Endothelial cell of umbilical vein (primary cell): ENCODE data around the gene RAB3D. TPM values are rescaled to one million over a fixed set of nuclear protein-coding genes. Genes with fewer than 3 reads are reported as not detected.

Experiments used
- BruUV-seq: library from RNA; stranded (reverse); fragments of 400-500 nt; replicated peaks from 2 replicates; lab custom pipeline; 2021; lab: Mats Ljungman, UMichigan
- CTCF ChIA-PET: fragments of 300-600, 350-600 bp; sonication (Branson Sonifier 250); formaldehyde crosslinking; loops from one replicate; lab custom pipeline; 2021; ENCODE audit warnings: antibody characterized with exemption, inconsistent platforms; lab: Charles Lee
- POLR2A ChIA-PET: fragments of 300-600, 350-600 bp; sonication (Branson Sonifier 250); formaldehyde crosslinking; loops from one replicate; lab custom pipeline; 2021; ENCODE audit warnings: antibody characterized with exemption, inconsistent platforms; lab: Charles Lee
- DNase-seq: peaks from one replicate; pipeline ENCODE4 v3.0.0-alpha.2; 2011; ENCODE audit warnings: low read depth, low spot score
- FAIRE-seq: peaks from 2 replicates; lab custom pipeline; 2011; peaks lifted over from hg19 to GRCh38; lab: Jason Lieb, UNC
- H2AFZ ChIP-seq: 2 replicates; pipeline ENCODE4 v1.6.0; 2012; ENCODE audit warnings: low read depth, low read length, control low read depth, inconsistent platforms
- H3K27ac ChIP-seq: 2 replicates; pipeline ENCODE4 v1.5.1; 2011; ENCODE audit warnings: low read depth, mild to moderate bottlenecking, control low read depth, low read length, moderate library complexity; ENCODE audit not compliant: insufficient read depth
- H3K27me3 ChIP-seq, 2 experiments: 2 replicates each; pipeline versions ENCODE4 v1.6.0 to v1.6.1; 2011; ENCODE audit warnings: low read length in 2 of 2, mixed read lengths in 1 of 2; ENCODE audit not compliant: control insufficient read depth in 2 of 2, insufficient read depth in 2 of 2
- H3K36me3 ChIP-seq, 2 experiments: 2 replicates in 1 of 2; 3 replicates in 1 of 2; pipeline ENCODE4 v1.5.1; 2011; ENCODE audit warnings: low read length in 2 of 2, mild to moderate bottlenecking in 1 of 2, moderate library complexity in 1 of 2; ENCODE audit not compliant: control insufficient read depth in 2 of 2, insufficient read depth in 2 of 2; ENCODE audit errors: extremely low read depth in 1 of 2
- H3K4me1 ChIP-seq: 3 replicates; pipeline ENCODE4 v1.5.1; 2011; ENCODE audit warnings: mild to moderate bottlenecking, low read length; ENCODE audit not compliant: control insufficient read depth, insufficient read depth; ENCODE audit errors: extremely low read depth
- H3K4me2 ChIP-seq: 2 replicates; pipeline ENCODE4 v1.6.1; 2011; ENCODE audit warnings: low read length, control low read depth, mixed read lengths; ENCODE audit not compliant: insufficient read depth
- H3K4me3 ChIP-seq, 3 experiments: fragments of 200-600 bp in 1 of 3; sonication (generic), shearing (Covaris generic) in 1 of 3; replicated peaks in 1 of 3; 2 replicates each; pipeline ENCODE4 v1.5.1; 2011 to 2016; ENCODE audit warnings: control low read depth in 3 of 3, low read length in 3 of 3, mild to moderate bottlenecking in 2 of 3, inconsistent platforms in 1 of 3, low read depth in 1 of 3, moderate library complexity in 1 of 3; ENCODE audit not compliant: insufficient read depth in 1 of 3
- H3K79me2 ChIP-seq: 2 replicates; pipeline ENCODE4 v1.6.0; 2012; ENCODE audit warnings: low read length, inconsistent platforms; ENCODE audit not compliant: control insufficient read depth, insufficient read depth
- H3K9ac ChIP-seq: replicated peaks from 2 replicates; pipeline ENCODE3; 2011; ENCODE audit warnings: low read length, control low read depth; ENCODE audit not compliant: insufficient read depth; ENCODE audit errors: extremely low read depth
- H3K9me1 ChIP-seq: replicated peaks from 3 replicates; pipeline ENCODE4 v1.6.0; 2011; ENCODE audit warnings: mild to moderate bottlenecking, low read length; ENCODE audit not compliant: control insufficient read depth, insufficient read depth; ENCODE audit errors: extremely low read depth
- H3K9me3 ChIP-seq: replicated peaks from 2 replicates; pipeline ENCODE4 v1.5.1; 2012; ENCODE audit warnings: low read length, inconsistent platforms; ENCODE audit not compliant: control insufficient read depth, insufficient read depth
- H4K20me1 ChIP-seq: replicated peaks from 2 replicates; pipeline ENCODE3; 2011; ENCODE audit warnings: mild to moderate bottlenecking, low read length; ENCODE audit not compliant: control insufficient read depth, insufficient read depth; ENCODE audit errors: extremely low read depth
- EZH2 ChIP-seq: IDR thresholded peaks from 2 replicates; pipeline ENCODE4 v1.6.1; 2012; ENCODE audit warnings: borderline replicate concordance, low read depth, mild to moderate bottlenecking, moderate library complexity, low read length, inconsistent platforms; ENCODE audit not compliant: severe bottlenecking
- FOS ChIP-seq: IDR thresholded peaks from 2 replicates; pipeline ENCODE4 v1.6.1; 2011; ENCODE audit warnings: mild to moderate bottlenecking, low read length, moderate library complexity, borderline replicate concordance; ENCODE audit not compliant: insufficient read depth
- GATA2 ChIP-seq: IDR thresholded peaks from 2 replicates; pipeline ENCODE4 v1.7.0; 2011; ENCODE audit warnings: low read depth, mild to moderate bottlenecking, moderate library complexity, mixed read lengths, low read length; ENCODE audit not compliant: insufficient read length, insufficient read depth
- MAX ChIP-seq: IDR thresholded peaks from 2 replicates; pipeline ENCODE4 v1.6.1; 2011; ENCODE audit not compliant: insufficient read depth, insufficient read length
- MYC ChIP-seq: IDR thresholded peaks from one replicate; pipeline ENCODE4 v1.6.1; 2011; ENCODE audit warnings: mild to moderate bottlenecking, low read depth, low read length
- POLR2AphosphoS5 ChIP-seq: IDR thresholded peaks from 2 replicates; pipeline ENCODE4 v1.6.1; 2012; ENCODE audit warnings: low read depth, mild to moderate bottlenecking, control low read depth, low read length, moderate library complexity; ENCODE audit not compliant: insufficient read depth
- dilution Hi-C: fragments of 300-500 bp; cut with MboI; formaldehyde crosslinking; loops from one replicate; pipeline ENCODE4 v1.15.0; 2019; ENCODE audit warnings: low sequenced_read_pairs; ENCODE audit not compliant: extremely low pct_ligation_motif_present
- intact Hi-C: fragments of 100-400 bp; cut with micrococcal nuclease; formaldehyde crosslinking; loops from one replicate; pipeline ENCODE4 v1.10.0; 2022
- polyA plus RNA-seq, 4 experiments: library from polyadenylated mRNA; depleted of rRNA in 3 of 4; stranded (reverse) in 3 of 4; unstranded in 1 of 4; fragments of >200 nt; gene quantifications; 2 replicates each; pipeline versions ENCODE4 v1.2.1 to v1.2.3, GENCODE V29; 2011 to 2012; ENCODE audit warnings: missing spikeins in 1 of 4
- total RNA-seq: library from RNA; stranded (reverse); gene quantifications from 2 replicates; pipeline ENCODE4 v1.2.3, GENCODE V29; 2021

Gene RAB3D
- total and polyA plus RNA-seq, 2 donors (not counting 3 experiments of a cell fraction or from before 2014, with no cell fraction given), result 35.4 to 48.2 TPM

DNA sequence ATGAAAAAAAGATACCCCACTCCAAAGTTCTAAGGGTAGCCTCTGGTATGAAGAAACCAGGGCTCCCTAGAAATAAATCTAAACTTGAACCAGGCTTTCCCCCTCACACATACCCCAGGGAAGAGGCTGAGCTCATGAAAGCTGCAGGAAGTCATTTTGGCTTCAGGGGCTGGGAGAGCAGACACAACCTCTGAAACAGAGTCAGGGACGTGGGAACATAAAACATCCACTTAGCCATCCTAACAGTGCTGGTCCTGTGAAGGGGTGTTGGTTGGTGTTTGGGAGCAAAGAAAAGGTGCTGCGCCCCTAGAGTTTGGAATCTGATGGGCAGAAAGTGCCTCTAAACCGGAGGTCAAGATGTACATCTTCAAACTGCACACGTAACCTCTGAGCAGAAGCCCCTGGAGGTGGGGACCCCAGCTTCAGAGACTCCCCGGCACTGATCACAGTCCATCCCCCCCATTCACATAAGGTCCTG lies 15.8 kb downstream of the RAB3D start:
- no peak overlapping the region for H3K4me2 ChIP-seq
- H3K27ac ChIP-seq, result no peak overlapping the region
- no peaks in the 10 kb centered on the region for H3K9me3 ChIP-seq
- TSS peak; percentile 20 for BruUV-seq
- H3K9ac ChIP-seq, result no peak overlapping the region
- no peaks in the 10 kb centered on the region for H4K20me1 ChIP-seq
- DNase-seq (no peak), FAIRE-seq (no peak)
- no peaks in the 10 kb centered on the region for H3K27me3 ChIP-seq
- no peak overlapping the region for H3K4me3 ChIP-seq
- ChIA-PET POLR2A (no interaction called here), CTCF (interaction anchor here (1.4 to 2.2 kb wide), 4 partner anchors 16 to 51 kb away, joined by 3 to 10 read pairs (median 4); partner anchors contain the start of gene RAB3D)
- peaks cover 0 to 9% of the 10 kb centered on the region in 2 experiments for H3K36me3 ChIP-seq
- no peak for TF ChIP-seq GATA2
- TF ChIP-seq EZH2, result no peak
- no peaks in the 10 kb centered on the region for H3K79me2 ChIP-seq
- intact Hi-C loops, result no loop called here
- H3K9me1 ChIP-seq, result no peaks in the 10 kb centered on the region
- dilution Hi-C loops, result no loop called here
- H2AFZ ChIP-seq, result no peak overlapping the region
- peaks cover 7% of the 10 kb centered on the region for H3K4me1 ChIP-seq

- H3K9me1 ChIP-seq, result no peaks in the 10 kb centered on the region
- H3K27ac ChIP-seq, result no peak overlapping the region
- H4K20me1 ChIP-seq, result no peaks in the 10 kb centered on the region
- ChIA-PET CTCF (interaction anchor here (1.1 to 1.4 kb wide), 2 partner anchors 25 to 28 kb away, joined by 5 read pairs; no protein-coding TSS in a partner anchor), POLR2A (interaction anchor here (0.6 kb wide), 1 partner anchor 20 kb away, joined by 3 read pairs; no protein-coding TSS in a partner anchor)
- no peaks in the 10 kb centered on the region for H3K79me2 ChIP-seq
- TF ChIP-seq FOS, result no peak
- no peak for TF ChIP-seq POLR2AphosphoS5
- TF ChIP-seq EZH2, result no peak
- no peak for TF ChIP-seq MYC
- TF ChIP-seq MAX, result no peak
- FAIRE-seq (peak; percentile 15), DNase-seq (no peak)
- intact Hi-C loops (no loop called here), dilution Hi-C loops (no loop called here)
- no peaks in the 10 kb centered on the region for H3K9me3 ChIP-seq
- H2AFZ ChIP-seq, result no peak overlapping the region
- peaks cover 0 to 9% of the 10 kb centered on the region in 2 experiments for H3K36me3 ChIP-seq
- BruUV-seq, result no TSS peak
- H3K4me3 ChIP-seq, result no peak overlapping the region
- peaks cover 7% of the 10 kb centered on the region for H3K4me1 ChIP-seq
- H3K9ac ChIP-seq, result no peak overlapping the region
- no peak overlapping the region for H3K4me2 ChIP-seq
- H3K27me3 ChIP-seq, result no peaks in the 10 kb centered on the region
Measured at GRCh38 chr19:11322269-11323024, 17.0 kb downstream of the RAB3D start.
